ENCODE data around the gene RPH3AL. TPM values are rescaled to one million over a fixed set of nuclear protein-coding genes. Genes with fewer than 3 reads are reported as not detected.

RPH3AL gene
- total RNA-seq, 4 donors from 2014 or later, result 9.6 to 62.4 (median 41.9) TPM

- H3K4me1 ChIP-seq, result peaks cover 0 to 44% (median 28%) of the 10 kb centered on the region in 4 donors
- H3K36me3 ChIP-seq, result no peaks in the 10 kb centered on the region
- WGBS, 2 donors, result 81% methylated on average over 5 of the region's 5 CpGs
- no peak for DNase-seq (ENCODE audit: low spot score in 2 of 2)
- H3K4me3 ChIP-seq, result no peak overlapping the region
- H3K27me3 ChIP-seq, result no peaks in the 10 kb centered on the region
- peak overlapping the region in 2 of 4 donors; percentile 57 to 70 for H3K27ac ChIP-seq
- no peak for TF ChIP-seq CTCF (IDR thresholded peaks at IDR 0.05)
- H3K9me3 ChIP-seq, result no peaks in the 10 kb centered on the region
Measured at GRCh38 chr17:347309-347899, 5.2 kb downstream of the RPH3AL start.

- peaks cover 0 to 32% (median 18%) of the 10 kb centered on the region in 4 donors for H3K4me1 ChIP-seq
- TF ChIP-seq CTCF (IDR thresholded peaks at IDR 0.05) (no peak), POLR2A (IDR thresholded peaks at IDR 0.05) (no peak), EP300 (IDR thresholded peaks at IDR 0.05) (no peak)
- H3K27ac ChIP-seq, result no peak overlapping the region
- H3K36me3 ChIP-seq, result no peaks in the 10 kb centered on the region
- no peak for DNase-seq (ENCODE audit: low spot score in 2 of 2)
- 70 to 81% methylated on average over 8 to 12 of the region's 12 CpGs for WGBS, 2 donors
- no peaks in the 10 kb centered on the region for H3K27me3 ChIP-seq
- H3K4me3 ChIP-seq, result no peak overlapping the region
- H3K9me3 ChIP-seq, result no peaks in the 10 kb centered on the region
Measured at GRCh38 chr17:345992-346785, 6.4 kb downstream of the RPH3AL start.

GRCh38 chr17:345261-345660, 7.3 kb downstream of the RPH3AL start:
- TF ChIP-seq POLR2A (IDR thresholded peaks at IDR 0.05) (no peak), EP300 (IDR thresholded peaks at IDR 0.05) (no peak), CTCF (IDR thresholded peaks at IDR 0.05) (no peak)
- Histone ChIP-seq H3K27me3 (no peaks in the 10 kb centered on the region), H3K9me3 (no peaks in the 10 kb centered on the region), H3K36me3 (no peaks in the 10 kb centered on the region), H3K4me3 (no peak overlapping the region), H3K4me1 (peaks cover 0 to 25% (median 13%) of the 10 kb centered on the region in 4 donors), H3K27ac (no peak overlapping the region)
- 60 to 81% methylated on average over 1 to 5 of the region's 5 CpGs for WGBS, 2 donors
- DNase-seq (ENCODE audit: low spot score in 2 of 2), result no peak

- Histone ChIP-seq H3K4me3 (no peak overlapping the region), H3K36me3 (no peaks in the 10 kb centered on the region), H3K4me1 (peaks cover 0 to 22% (median 4%) of the 10 kb centered on the region in 4 donors), H3K27ac (no peak overlapping the region), H3K27me3 (no peaks in the 10 kb centered on the region), H3K9me3 (no peaks in the 10 kb centered on the region)
- WGBS, 2 donors, result 97 to 98% methylated on average over 5 of the region's 5 CpGs
- TF ChIP-seq CTCF (IDR thresholded peaks at IDR 0.05) (no peak), POLR2A (IDR thresholded peaks at IDR 0.05) (no peak), EP300 (IDR thresholded peaks at IDR 0.05) (no peak)
- no peak for DNase-seq (ENCODE audit: low spot score in 2 of 2)
Measured at GRCh38 chr17:343875-344752, 8.5 kb downstream of the RPH3AL start.

All from tibial nerve (tissue), 4 donors.